Activated naive CD8-positive, alpha-beta T cell treated with anti-CD3 and anti-CD28 coated beads, Interleukin-2, amount 10 ng/mL, durations not matched to agents 7 days and 5 days (primary cell): ENCODE results near the gene CH25H. TPM values are rescaled to one million over a fixed set of nuclear protein-coding genes. Genes with fewer than 3 reads are reported as not detected.
"Not testable (repeated sequence)": the region's sequence is repeated elsewhere in the genome, so short reads cannot be mapped to it uniquely, and the experiment has no call there.

Experiments
- ATAC-seq: fragments of 150-1000 bp; cut with Tn5 transposase; one replicate; pipeline ENCODE4 v1.10.0; 2021; ENCODE audit warnings: low read depth, moderate library complexity
- POLR2A ChIA-PET: fragments of 350-600 bp; sonication (Branson Sonifier 250); formaldehyde crosslinking; loops from one replicate; lab custom pipeline; 2021; ENCODE audit warnings: antibody characterized with exemption; lab: Charles Lee
- DNase-seq: peaks from one replicate; pipeline ENCODE4 v3.0.0; 2021
- H3K27ac Mint-ChIP-seq: one replicate; pipeline ENCODE4 v1.8.0; 2022; ENCODE audit warnings: mild to moderate bottlenecking, mixed read lengths
- H3K27me3 Mint-ChIP-seq: one replicate; pipeline ENCODE4 v1.8.0; 2022; ENCODE audit warnings: mild to moderate bottlenecking, moderate library complexity, mixed read lengths
- H3K36me3 Mint-ChIP-seq: one replicate; pipeline ENCODE4 v1.8.0; 2021; ENCODE audit warnings: mild to moderate bottlenecking, mixed read lengths
- H3K4me1 Mint-ChIP-seq: one replicate; pipeline ENCODE4 v1.8.0; 2021; ENCODE audit warnings: mixed read lengths
- H3K4me3 Mint-ChIP-seq: one replicate; pipeline ENCODE4 v1.8.0; 2022; ENCODE audit warnings: mild to moderate bottlenecking, moderate library complexity, mixed read lengths
- H3K9me3 Mint-ChIP-seq: one replicate; pipeline ENCODE4 v1.8.0; 2021; ENCODE audit warnings: mixed read lengths
- total RNA-seq, 2 experiments: library from RNA; stranded (reverse); gene quantifications; one replicate each; pipeline ENCODE4 v1.2.3, GENCODE V29; 2021

CH25H gene
- total RNA-seq, 2 experiments from 2014 or later, result not detected

GRCh38 chr10:89203237-89203636, 3.9 kb downstream of the CH25H start:
- POLR2A ChIA-PET, result no interaction called here

DNA sequence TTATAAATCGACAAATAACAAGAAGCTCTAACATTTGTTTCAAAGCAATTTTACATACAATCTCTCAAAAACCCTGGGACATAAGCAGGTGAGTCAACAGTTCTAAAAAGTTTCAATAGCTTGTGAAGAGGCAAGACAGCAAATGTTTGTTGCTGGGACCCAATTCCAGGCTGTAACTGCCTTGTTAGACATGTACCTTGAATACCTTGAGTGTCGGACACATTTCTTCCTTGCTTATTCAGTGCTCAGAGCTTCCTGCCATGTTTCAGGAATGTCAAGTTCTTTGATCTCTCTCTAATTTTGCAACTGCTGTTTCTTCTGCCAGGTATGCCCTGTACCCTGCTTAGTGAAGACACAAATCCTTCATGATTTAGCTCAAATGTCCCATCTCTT, 5.1 kb downstream of the CH25H start:
- H3K9me3 Mint-ChIP-seq, result no peaks in the 10 kb centered on the region
- ATAC-seq, result no peak
- H3K36me3 Mint-ChIP-seq, result no peaks in the 10 kb centered on the region
- POLR2A ChIA-PET, result no interaction called here
- no peak for DNase-seq
- peaks cover 8% of the 10 kb centered on the region for H3K4me1 Mint-ChIP-seq
- peaks cover 6% of the 10 kb centered on the region for H3K27me3 Mint-ChIP-seq
- H3K4me3 Mint-ChIP-seq, result no peak overlapping the region
- no peak overlapping the region for H3K27ac Mint-ChIP-seq

More at GRCh38 chr10:89203237-89203636, 3.9 kb downstream of the CH25H start:
- Mint-ChIP-seq H3K27ac (no peak overlapping the region), H3K4me1 (peaks cover 11% of the 10 kb centered on the region), H3K4me3 (no peak overlapping the region), H3K27me3 (peaks cover 8% of the 10 kb centered on the region), H3K9me3 (no peaks in the 10 kb centered on the region), H3K36me3 (no peaks in the 10 kb centered on the region)
- DNase-seq (no peak), ATAC-seq (no peak)

- H3K27ac Mint-ChIP-seq, result no peak overlapping the region
- no peaks in the 10 kb centered on the region for H3K9me3 Mint-ChIP-seq
- H3K36me3 Mint-ChIP-seq, result no peaks in the 10 kb centered on the region
- no peak for ATAC-seq
- peaks cover 4% of the 10 kb centered on the region for H3K4me1 Mint-ChIP-seq
- H3K4me3 Mint-ChIP-seq, result no peak overlapping the region
- H3K27me3 Mint-ChIP-seq, result peaks cover 6% of the 10 kb centered on the region
- no peak for DNase-seq
- POLR2A ChIA-PET, result no interaction called here
These were observed 5.6 kb downstream of the CH25H start for GRCh38 chr10:89201345-89202032.

GRCh38 chr10:89197473-89197872, 9.6 kb downstream of the CH25H start:
- POLR2A ChIA-PET, result interaction anchor here (0.6 to 0.7 kb wide), 3 partner anchors 112 to 1776 kb away, joined by 3 to 7 read pairs (median 5); partner anchors contain the start of gene KIF20B
- H3K36me3 Mint-ChIP-seq, result peaks cover 4% of the 10 kb centered on the region
- no peak for ATAC-seq
- no peak overlapping the region for H3K4me3 Mint-ChIP-seq
- H3K9me3 Mint-ChIP-seq, result no peaks in the 10 kb centered on the region
- peaks cover 8% of the 10 kb centered on the region for H3K4me1 Mint-ChIP-seq
- peaks cover 10% of the 10 kb centered on the region for H3K27me3 Mint-ChIP-seq
- no peak overlapping the region for H3K27ac Mint-ChIP-seq
- DNase-seq, result no peak

DNA sequence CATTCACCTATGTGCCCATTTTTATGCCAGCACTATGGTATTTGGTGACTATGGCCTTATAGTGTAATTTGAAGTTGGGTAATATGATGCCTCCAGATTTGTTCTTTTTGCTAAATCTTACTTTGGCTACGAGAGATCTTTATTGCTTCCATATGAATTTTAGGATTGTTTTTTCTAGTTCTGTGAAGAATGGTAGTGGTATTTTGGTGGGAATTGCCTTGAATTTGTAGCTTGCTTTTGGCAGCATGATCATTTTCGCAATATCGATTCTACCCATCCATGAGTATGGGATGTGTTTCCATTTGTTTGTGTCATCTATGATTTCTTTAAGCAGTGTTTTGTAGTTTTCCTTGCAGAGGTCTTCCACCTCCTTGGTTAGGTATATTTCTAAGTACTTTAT, 15.8 kb downstream of the CH25H start:
- H3K4me1 Mint-ChIP-seq, POLR2A ChIA-PET, H3K9me3 Mint-ChIP-seq, ATAC-seq, H3K27ac Mint-ChIP-seq, DNase-seq, H3K4me3 Mint-ChIP-seq, H3K36me3 Mint-ChIP-seq: not testable (repeated sequence)
- peaks cover 18% of the 10 kb centered on the region for H3K27me3 Mint-ChIP-seq

DNA sequence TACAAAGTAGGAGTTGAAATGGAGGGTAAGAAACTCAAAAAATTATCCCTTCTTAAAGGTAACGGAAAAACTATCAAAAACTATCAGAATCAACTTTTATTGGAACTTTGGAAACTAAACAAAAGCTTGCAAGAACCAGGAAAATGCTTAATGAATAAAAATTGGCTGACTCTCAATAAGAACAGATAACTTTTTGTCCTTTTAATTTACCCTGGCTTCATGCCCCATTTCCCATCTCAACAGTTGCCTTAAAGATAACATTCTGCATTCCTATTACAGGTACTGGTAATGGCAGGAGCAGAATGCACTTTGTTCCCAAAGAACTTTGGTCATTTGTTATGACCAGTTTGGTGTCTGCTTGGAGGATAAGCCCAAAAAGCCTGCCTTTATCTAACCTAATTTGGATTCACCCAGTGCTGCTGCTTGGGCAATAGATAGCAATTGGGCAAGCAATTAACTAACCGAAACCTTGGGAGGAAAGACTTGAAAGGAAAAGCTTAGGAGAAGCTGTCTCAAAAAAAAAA, 17.8 kb downstream of the CH25H start:
- peaks cover 2% of the 10 kb centered on the region for H3K9me3 Mint-ChIP-seq
- peaks cover 10% of the 10 kb centered on the region for H3K4me1 Mint-ChIP-seq
- POLR2A ChIA-PET, result no interaction called here
- H3K36me3 Mint-ChIP-seq, result peaks cover 6% of the 10 kb centered on the region
- no peak overlapping the region for H3K4me3 Mint-ChIP-seq
- ATAC-seq (no peak), DNase-seq (no peak)
- peaks cover 14% of the 10 kb centered on the region for H3K27me3 Mint-ChIP-seq
- no peak overlapping the region for H3K27ac Mint-ChIP-seq

DNA sequence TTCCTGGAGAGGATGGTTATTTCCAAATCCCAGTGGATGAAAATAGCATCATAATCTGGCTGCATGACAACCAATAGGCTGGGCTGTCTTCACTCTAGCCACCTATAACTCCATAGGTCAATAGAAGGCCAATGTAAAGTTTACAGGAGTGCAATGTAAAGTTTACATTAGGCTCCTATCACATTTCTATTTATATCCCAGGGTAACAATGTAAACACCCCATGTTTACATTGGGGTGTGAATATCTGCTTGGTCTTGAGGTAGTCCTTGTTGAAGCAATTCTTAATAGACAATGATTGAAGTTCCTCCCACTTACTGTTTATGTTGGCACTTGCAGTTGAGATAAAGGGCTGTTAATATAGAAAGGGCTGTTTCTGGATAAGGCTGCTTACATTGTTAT, 21.5 kb downstream of the CH25H start:
- Mint-ChIP-seq H3K36me3 (peaks cover 2% of the 10 kb centered on the region), H3K27ac (no peak overlapping the region), H3K4me1 (peaks cover 4% of the 10 kb centered on the region), H3K9me3 (peaks cover 2% of the 10 kb centered on the region), H3K27me3 (peaks cover 21% of the 10 kb centered on the region), H3K4me3 (no peak overlapping the region)
- POLR2A ChIA-PET, result no interaction called here
- no peak for ATAC-seq
- DNase-seq, result no peak

GRCh38 chr10:89184638-89185037, 22.5 kb downstream of the CH25H start:
- ATAC-seq (no peak), DNase-seq (no peak)
- Mint-ChIP-seq H3K27me3 (peaks cover 19% of the 10 kb centered on the region), H3K36me3 (peaks cover 2% of the 10 kb centered on the region), H3K4me3 (no peak overlapping the region), H3K9me3 (peaks cover 2% of the 10 kb centered on the region), H3K4me1 (peaks cover 4% of the 10 kb centered on the region), H3K27ac (no peak overlapping the region)
- POLR2A ChIA-PET, result no interaction called here

- POLR2A ChIA-PET, result no interaction called here
- peaks cover 11% of the 10 kb centered on the region for H3K27me3 Mint-ChIP-seq
- no peak overlapping the region for H3K4me3 Mint-ChIP-seq
- DNase-seq, result no peak
- ATAC-seq, result no peak
- H3K36me3 Mint-ChIP-seq, result peaks cover 2% of the 10 kb centered on the region
- H3K4me1 Mint-ChIP-seq, result peaks cover 4% of the 10 kb centered on the region
- H3K27ac Mint-ChIP-seq, result no peak overlapping the region
- peaks cover 2% of the 10 kb centered on the region for H3K9me3 Mint-ChIP-seq
These were observed 23.5 kb downstream of the CH25H start for GRCh38 chr10:89183571-89183970.

DNA sequence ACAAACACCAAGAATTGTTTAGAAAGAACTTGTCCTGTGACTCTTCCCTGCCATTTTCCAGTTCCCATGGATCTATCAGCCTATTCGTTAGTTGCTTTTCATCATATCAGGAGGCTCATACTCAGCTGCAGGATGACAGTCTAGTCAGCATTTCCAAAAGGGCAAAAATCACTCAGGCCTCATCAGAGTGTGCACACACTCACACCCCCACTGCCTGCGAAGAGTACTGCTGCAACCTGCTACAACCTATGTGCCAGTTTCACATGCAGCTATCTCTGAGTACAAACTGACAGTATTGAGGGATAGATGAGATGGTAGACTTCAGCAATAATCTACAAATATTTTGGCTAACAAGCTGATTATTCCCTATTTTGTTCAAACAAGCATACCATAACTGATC, 24.2 kb downstream of the CH25H start:
- no peak for DNase-seq
- H3K27ac Mint-ChIP-seq, result no peak overlapping the region
- H3K36me3 Mint-ChIP-seq, result peaks cover 2% of the 10 kb centered on the region
- no peak overlapping the region for H3K4me3 Mint-ChIP-seq
- H3K9me3 Mint-ChIP-seq, result peaks cover 2% of the 10 kb centered on the region
- ATAC-seq, result no peak
- peaks cover 4% of the 10 kb centered on the region for H3K4me1 Mint-ChIP-seq
- H3K27me3 Mint-ChIP-seq, result peaks cover 11% of the 10 kb centered on the region
- POLR2A ChIA-PET, result no interaction called here

DNA sequence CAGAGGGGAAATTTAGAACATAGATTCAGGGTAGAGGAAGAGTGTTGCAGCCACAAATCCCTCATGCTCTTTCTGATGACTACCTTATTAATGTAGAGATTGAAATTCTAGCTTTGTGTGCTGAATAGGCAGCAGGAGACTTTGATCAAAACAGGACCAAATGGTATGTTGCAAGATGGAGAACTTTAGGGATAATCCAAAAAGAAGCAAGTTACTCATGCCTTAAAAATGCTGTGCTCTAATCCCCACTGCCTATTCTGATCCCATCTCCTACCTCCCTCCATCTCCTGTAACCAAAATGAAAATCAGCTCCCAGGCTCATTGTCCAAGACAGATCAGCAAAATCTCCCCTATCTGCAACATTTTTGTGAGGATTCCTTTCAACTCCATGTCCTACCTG, 31.3 kb downstream of the CH25H start:
- Mint-ChIP-seq H3K27ac (no peak overlapping the region), H3K4me3 (no peak overlapping the region), H3K9me3 (no peaks in the 10 kb centered on the region), H3K27me3 (peaks cover 33% of the 10 kb centered on the region), H3K4me1 (peaks cover 4% of the 10 kb centered on the region), H3K36me3 (peaks cover 6% of the 10 kb centered on the region)
- DNase-seq (no peak), ATAC-seq (no peak)
- POLR2A ChIA-PET, result no interaction called here

- POLR2A ChIA-PET, result no interaction called here
- Mint-ChIP-seq H3K4me1 (peaks cover 4% of the 10 kb centered on the region), H3K27me3 (peaks cover 48% of the 10 kb centered on the region)
These were observed 34.0 kb downstream of the CH25H start for GRCh38 chr10:89173075-89173474.

DNA sequence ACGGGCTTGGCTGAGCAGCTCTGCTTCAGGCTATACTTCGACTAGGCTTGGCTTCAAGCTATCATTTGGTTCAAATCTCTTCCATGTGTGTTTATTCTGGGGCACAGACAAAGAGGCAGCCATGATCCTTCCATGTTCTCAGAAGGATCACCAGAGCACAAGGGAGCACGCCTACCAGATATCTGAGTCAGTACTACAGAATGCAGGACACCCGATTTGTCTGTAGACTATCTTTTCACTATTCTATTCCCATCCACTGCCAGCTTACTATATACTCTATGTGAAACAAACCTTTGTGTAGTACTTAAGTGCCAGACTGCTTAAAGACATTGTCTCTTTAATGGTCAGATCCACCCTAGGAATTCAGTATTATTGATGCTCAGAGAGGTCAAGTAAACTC, 35.1 kb downstream of the CH25H start:
- no peaks in the 10 kb centered on the region for H3K9me3 Mint-ChIP-seq
- H3K27me3 Mint-ChIP-seq, result peaks cover 48% of the 10 kb centered on the region
- H3K27ac Mint-ChIP-seq, result no peak overlapping the region
- no peak for ATAC-seq
- H3K4me1 Mint-ChIP-seq, result peaks cover 4% of the 10 kb centered on the region
- POLR2A ChIA-PET, result no interaction called here
- H3K4me3 Mint-ChIP-seq, result no peak overlapping the region
- DNase-seq, result no peak
- peaks cover 9% of the 10 kb centered on the region for H3K36me3 Mint-ChIP-seq

More at GRCh38 chr10:89173075-89173474, 34.0 kb downstream of the CH25H start:
- peaks cover 9% of the 10 kb centered on the region for H3K36me3 Mint-ChIP-seq
- no peak overlapping the region for H3K27ac Mint-ChIP-seq
- ATAC-seq (no peak), DNase-seq (no peak)
- no peaks in the 10 kb centered on the region for H3K9me3 Mint-ChIP-seq
- H3K4me3 Mint-ChIP-seq, result no peak overlapping the region

DNA sequence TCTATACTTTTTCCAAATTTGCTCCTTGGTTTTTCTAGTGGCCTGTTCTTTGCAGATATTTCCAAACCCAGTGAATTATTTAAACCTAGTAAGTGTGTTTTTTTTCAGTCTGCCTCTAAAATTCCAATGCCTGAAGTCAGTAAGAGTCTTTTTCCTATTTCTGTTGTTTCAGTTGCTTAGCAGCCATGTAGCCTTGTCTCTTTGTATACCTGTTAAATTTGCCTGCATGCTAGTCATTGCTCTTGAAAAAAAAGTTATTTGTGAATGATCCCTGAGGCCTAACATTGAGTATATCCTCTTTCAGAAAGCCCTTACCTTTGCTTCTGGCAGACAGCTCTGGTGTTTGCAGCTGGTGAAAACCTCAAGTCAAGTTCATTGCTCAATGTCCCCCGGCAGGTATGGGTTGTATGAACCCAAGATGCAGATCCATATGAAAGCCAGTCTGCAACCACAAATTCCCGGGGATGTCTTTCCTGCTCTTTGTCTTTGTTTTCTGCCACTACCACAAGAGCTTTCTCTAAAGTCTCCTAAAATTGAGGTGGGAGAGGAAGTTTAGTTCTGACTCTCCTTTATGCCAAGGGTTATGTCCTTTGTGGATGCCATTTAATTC, 35.7 kb downstream of the CH25H start:
- peaks cover 4% of the 10 kb centered on the region for H3K4me1 Mint-ChIP-seq

More for the DNA sequence above, 35.7 kb downstream of the CH25H start:
- Mint-ChIP-seq H3K27me3 (peaks cover 48% of the 10 kb centered on the region), H3K4me3 (no peak overlapping the region), H3K9me3 (no peaks in the 10 kb centered on the region), H3K36me3 (peaks cover 12% of the 10 kb centered on the region), H3K27ac (no peak overlapping the region)
- no peak for ATAC-seq
- POLR2A ChIA-PET, result no interaction called here
- DNase-seq, result no peak
